WTC11 (cell line): ENCODE measurements around the gene USP20. TPM values are rescaled to one million over a fixed set of nuclear protein-coding genes. Genes with fewer than 3 reads are reported as not detected.

Experiments
- ATAC-seq: fragments of 200-7000 bp; cut with Tn5 transposase; 2 replicates; pipeline ENCODE4 v1.10.0; 2021; ENCODE audit warnings: mild to moderate bottlenecking, moderate library complexity
- CTCF ChIA-PET: fragments of 300-600 bp; sonication (Branson Sonifier 250); formaldehyde crosslinking; loops from one replicate; lab custom pipeline; 2021; ENCODE audit warnings: antibody characterized with exemption; lab: Charles Lee
- POLR2A ChIA-PET: fragments of 350-600 bp; sonication (Branson Sonifier 250); formaldehyde crosslinking; loops from one replicate; lab custom pipeline; 2021; ENCODE audit warnings: antibody characterized with exemption; lab: Charles Lee
- DNase-seq: peaks from one replicate; pipeline ENCODE4 v3.0.0; 2021; ENCODE audit warnings: low spot score
- H3K27ac Mint-ChIP-seq: 2 replicates; pipeline ENCODE4 v1.8.0; 2021; ENCODE audit warnings: mixed read lengths
- H3K27me3 Mint-ChIP-seq: 2 replicates; pipeline ENCODE4 v1.8.0; 2021; ENCODE audit warnings: low read depth, mild to moderate bottlenecking, moderate library complexity, mixed read lengths
- H3K36me3 Mint-ChIP-seq: 2 replicates; pipeline ENCODE4 v1.8.0; 2021; ENCODE audit warnings: mixed read lengths
- H3K4me1 Mint-ChIP-seq: 2 replicates; pipeline ENCODE4 v1.8.0; 2022; ENCODE audit warnings: mixed read lengths
- H3K4me3 Mint-ChIP-seq: 2 replicates; pipeline ENCODE4 v1.8.0; 2021; ENCODE audit warnings: mild to moderate bottlenecking, moderate library complexity, mixed read lengths
- H3K9me3 Mint-ChIP-seq: 2 replicates; pipeline ENCODE4 v1.8.0; 2021; ENCODE audit warnings: mixed read lengths
- ETV6 ChIP-seq: sonication (generic); formaldehyde crosslinking; IDR thresholded peaks from 2 replicates; pipeline ENCODE4 v1.8.1; 2022; ENCODE audit warnings: mild to moderate bottlenecking, missing genetic modification reagents
- NR1H2 ChIP-seq: sonication (generic); formaldehyde crosslinking; IDR thresholded peaks from 2 replicates; pipeline ENCODE4 v1.9.0; 2021; ENCODE audit warnings: mild to moderate bottlenecking, moderate library complexity, missing genetic modification reagents
- ZNF423 ChIP-seq: fragments of 250-450 bp; sonication (Bioruptor Pico); IDR thresholded peaks from 2 replicates; pipeline ENCODE4 v2.1.2; 2022; ENCODE audit warnings: mild to moderate bottlenecking, moderate library complexity
- total RNA-seq: library from RNA; stranded (reverse); gene quantifications from 3 replicates; pipeline ENCODE4 v1.2.3, GENCODE V29; 2021
- TF ChIP-seq, protein P1 (sequence below): sonication (generic); formaldehyde crosslinking; IDR thresholded peaks from 2 replicates; pipeline ENCODE4 v1.8.0; 2022; ENCODE audit warnings: mild to moderate bottlenecking, missing genetic modification reagents
- TF ChIP-seq, protein P2 (sequence below): sonication (generic); formaldehyde crosslinking; IDR thresholded peaks from 2 replicates; pipeline ENCODE4 v1.8.1; 2022; ENCODE audit warnings: mild to moderate bottlenecking, moderate library complexity, missing genetic modification reagents
- TF ChIP-seq, protein P3 (sequence below): fragments of 250-450 bp; sonication (Bioruptor Pico); IDR thresholded peaks from 2 replicates; pipeline ENCODE4 v1.9.0; 2021; ENCODE audit warnings: mild to moderate bottlenecking, borderline replicate concordance
- TF ChIP-seq, protein P4 (sequence below): fragments of 250-450 bp; sonication (Bioruptor Pico); IDR thresholded peaks from 2 replicates; pipeline ENCODE4 v1.9.0; 2021; ENCODE audit warnings: mild to moderate bottlenecking
- TF ChIP-seq, protein P5 (sequence below): sonication (generic); formaldehyde crosslinking; conservative IDR thresholded peaks from 2 replicates; pipeline ENCODE4 v1.8.1; 2023; ENCODE audit warnings: mild to moderate bottlenecking, low read depth, missing genetic modification reagents, moderate library complexity
- TF ChIP-seq, protein P6 (sequence below): sonication (generic); formaldehyde crosslinking; IDR thresholded peaks from 2 replicates; pipeline ENCODE4 v1.8.1; 2022; ENCODE audit warnings: low read depth, mild to moderate bottlenecking, moderate library complexity, missing genetic modification reagents, borderline replicate concordance

Gene USP20
- total RNA-seq, 1 experiment from 2014 or later = 29.3 TPM

DNA sequence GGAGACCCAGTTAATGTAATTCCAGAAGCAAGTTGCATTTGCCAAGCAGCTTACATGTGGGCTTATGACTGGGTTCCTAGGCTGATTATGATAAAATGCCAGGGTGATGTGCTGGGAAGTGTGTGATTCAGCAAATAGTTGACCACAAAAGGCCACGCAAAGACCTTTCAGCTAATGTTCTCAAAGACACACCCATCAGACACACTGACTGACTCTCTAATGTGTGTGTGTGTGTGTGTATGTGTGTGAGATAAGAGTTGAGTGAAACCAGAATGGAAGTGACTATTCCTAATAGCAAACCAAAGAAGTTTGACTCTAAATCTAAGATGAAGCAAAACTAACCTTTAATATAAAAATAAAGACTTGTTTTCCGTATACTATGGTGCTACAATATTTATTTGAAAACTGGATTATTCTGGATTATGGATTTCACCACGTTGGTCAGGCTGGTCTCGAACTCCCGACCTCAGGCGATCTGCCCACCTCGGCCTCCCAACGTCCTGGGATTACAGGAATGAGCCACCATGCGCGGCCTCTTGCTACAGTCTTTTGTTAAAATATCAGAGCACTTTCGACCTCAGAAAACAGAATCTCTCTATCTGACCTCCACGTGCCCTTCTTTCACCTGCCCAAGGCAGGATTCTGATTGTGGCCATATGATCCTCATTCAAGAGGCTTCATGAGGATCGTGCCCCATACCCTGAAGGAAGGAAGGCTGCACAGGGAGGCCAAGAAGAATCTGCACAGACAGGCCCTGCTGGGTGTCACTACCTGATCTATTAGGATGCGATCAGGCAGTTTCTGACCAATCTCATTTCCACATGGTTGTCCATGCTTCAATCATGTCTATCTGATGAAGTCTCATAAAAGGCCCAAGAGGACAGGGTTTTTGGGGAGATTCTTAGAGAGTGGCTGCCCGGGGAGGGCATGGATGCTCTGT lies 75.6 kb downstream of the USP20 start (continued):
- TF ChIP-seq, protein P1, sequence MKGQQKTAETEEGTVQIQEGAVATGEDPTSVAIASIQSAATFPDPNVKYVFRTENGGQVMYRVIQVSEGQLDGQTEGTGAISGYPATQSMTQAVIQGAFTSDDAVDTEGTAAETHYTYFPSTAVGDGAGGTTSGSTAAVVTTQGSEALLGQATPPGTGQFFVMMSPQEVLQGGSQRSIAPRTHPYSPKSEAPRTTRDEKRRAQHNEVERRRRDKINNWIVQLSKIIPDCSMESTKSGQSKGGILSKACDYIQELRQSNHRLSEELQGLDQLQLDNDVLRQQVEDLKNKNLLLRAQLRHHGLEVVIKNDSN (CRISPR knock-in tag) = no peak
- TF ChIP-seq, protein P2, sequence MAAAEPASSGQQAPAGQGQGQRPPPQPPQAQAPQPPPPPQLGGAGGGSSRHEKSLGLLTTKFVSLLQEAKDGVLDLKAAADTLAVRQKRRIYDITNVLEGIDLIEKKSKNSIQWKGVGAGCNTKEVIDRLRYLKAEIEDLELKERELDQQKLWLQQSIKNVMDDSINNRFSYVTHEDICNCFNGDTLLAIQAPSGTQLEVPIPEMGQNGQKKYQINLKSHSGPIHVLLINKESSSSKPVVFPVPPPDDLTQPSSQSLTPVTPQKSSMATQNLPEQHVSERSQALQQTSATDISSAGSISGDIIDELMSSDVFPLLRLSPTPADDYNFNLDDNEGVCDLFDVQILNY (CRISPR knock-in tag) = no peak
- TF ChIP-seq, protein P3, sequence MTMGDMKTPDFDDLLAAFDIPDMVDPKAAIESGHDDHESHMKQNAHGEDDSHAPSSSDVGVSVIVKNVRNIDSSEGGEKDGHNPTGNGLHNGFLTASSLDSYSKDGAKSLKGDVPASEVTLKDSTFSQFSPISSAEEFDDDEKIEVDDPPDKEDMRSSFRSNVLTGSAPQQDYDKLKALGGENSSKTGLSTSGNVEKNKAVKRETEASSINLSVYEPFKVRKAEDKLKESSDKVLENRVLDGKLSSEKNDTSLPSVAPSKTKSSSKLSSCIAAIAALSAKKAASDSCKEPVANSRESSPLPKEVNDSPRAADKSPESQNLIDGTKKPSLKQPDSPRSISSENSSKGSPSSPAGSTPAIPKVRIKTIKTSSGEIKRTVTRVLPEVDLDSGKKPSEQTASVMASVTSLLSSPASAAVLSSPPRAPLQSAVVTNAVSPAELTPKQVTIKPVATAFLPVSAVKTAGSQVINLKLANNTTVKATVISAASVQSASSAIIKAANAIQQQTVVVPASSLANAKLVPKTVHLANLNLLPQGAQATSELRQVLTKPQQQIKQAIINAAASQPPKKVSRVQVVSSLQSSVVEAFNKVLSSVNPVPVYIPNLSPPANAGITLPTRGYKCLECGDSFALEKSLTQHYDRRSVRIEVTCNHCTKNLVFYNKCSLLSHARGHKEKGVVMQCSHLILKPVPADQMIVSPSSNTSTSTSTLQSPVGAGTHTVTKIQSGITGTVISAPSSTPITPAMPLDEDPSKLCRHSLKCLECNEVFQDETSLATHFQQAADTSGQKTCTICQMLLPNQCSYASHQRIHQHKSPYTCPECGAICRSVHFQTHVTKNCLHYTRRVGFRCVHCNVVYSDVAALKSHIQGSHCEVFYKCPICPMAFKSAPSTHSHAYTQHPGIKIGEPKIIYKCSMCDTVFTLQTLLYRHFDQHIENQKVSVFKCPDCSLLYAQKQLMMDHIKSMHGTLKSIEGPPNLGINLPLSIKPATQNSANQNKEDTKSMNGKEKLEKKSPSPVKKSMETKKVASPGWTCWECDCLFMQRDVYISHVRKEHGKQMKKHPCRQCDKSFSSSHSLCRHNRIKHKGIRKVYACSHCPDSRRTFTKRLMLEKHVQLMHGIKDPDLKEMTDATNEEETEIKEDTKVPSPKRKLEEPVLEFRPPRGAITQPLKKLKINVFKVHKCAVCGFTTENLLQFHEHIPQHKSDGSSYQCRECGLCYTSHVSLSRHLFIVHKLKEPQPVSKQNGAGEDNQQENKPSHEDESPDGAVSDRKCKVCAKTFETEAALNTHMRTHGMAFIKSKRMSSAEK = no peak
- TF ChIP-seq, protein P4, sequence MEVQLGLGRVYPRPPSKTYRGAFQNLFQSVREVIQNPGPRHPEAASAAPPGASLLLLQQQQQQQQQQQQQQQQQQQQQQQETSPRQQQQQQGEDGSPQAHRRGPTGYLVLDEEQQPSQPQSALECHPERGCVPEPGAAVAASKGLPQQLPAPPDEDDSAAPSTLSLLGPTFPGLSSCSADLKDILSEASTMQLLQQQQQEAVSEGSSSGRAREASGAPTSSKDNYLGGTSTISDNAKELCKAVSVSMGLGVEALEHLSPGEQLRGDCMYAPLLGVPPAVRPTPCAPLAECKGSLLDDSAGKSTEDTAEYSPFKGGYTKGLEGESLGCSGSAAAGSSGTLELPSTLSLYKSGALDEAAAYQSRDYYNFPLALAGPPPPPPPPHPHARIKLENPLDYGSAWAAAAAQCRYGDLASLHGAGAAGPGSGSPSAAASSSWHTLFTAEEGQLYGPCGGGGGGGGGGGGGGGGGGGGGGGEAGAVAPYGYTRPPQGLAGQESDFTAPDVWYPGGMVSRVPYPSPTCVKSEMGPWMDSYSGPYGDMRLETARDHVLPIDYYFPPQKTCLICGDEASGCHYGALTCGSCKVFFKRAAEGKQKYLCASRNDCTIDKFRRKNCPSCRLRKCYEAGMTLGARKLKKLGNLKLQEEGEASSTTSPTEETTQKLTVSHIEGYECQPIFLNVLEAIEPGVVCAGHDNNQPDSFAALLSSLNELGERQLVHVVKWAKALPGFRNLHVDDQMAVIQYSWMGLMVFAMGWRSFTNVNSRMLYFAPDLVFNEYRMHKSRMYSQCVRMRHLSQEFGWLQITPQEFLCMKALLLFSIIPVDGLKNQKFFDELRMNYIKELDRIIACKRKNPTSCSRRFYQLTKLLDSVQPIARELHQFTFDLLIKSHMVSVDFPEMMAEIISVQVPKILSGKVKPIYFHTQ (CRISPR knock-in tag) = no peak

DNA sequence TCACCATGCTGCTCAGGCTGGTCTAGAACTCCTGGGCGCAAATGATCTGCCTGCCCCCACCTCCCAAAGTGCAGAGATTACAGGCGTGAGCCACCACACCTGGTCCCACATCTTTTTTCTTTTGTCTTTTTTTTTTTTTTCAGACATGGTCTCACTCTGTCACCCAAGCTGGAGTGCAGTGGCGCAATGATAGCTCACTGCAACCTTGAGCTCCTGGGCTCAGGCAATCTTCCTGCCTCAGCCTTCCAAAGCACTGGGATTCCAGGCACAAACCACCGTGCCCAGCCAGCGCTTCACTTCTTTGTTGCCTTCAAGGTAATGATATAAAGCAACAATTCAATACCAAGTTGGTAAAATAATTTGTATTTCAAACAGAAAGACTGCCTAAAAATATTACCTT lies 78.8 kb downstream of the USP20 start:
- ChIA-PET POLR2A (no interaction called here), CTCF (interaction anchor here (1.0 kb wide), 1 partner anchor 22 kb away, joined by 4 read pairs; no protein-coding TSS in a partner anchor)
- Mint-ChIP-seq H3K4me1 (peaks cover 12% of the 10 kb centered on the region), H3K4me3 (no peak overlapping the region), H3K36me3 (no peaks in the 10 kb centered on the region), H3K27me3 (no peaks in the 10 kb centered on the region), H3K27ac (no peak overlapping the region), H3K9me3 (no peaks in the 10 kb centered on the region)
- no peak for ATAC-seq
- no peak for DNase-seq
- no peak for TF ChIP-seq NR1H2 (CRISPR knock-in tag)
- TF ChIP-seq, protein P5, sequence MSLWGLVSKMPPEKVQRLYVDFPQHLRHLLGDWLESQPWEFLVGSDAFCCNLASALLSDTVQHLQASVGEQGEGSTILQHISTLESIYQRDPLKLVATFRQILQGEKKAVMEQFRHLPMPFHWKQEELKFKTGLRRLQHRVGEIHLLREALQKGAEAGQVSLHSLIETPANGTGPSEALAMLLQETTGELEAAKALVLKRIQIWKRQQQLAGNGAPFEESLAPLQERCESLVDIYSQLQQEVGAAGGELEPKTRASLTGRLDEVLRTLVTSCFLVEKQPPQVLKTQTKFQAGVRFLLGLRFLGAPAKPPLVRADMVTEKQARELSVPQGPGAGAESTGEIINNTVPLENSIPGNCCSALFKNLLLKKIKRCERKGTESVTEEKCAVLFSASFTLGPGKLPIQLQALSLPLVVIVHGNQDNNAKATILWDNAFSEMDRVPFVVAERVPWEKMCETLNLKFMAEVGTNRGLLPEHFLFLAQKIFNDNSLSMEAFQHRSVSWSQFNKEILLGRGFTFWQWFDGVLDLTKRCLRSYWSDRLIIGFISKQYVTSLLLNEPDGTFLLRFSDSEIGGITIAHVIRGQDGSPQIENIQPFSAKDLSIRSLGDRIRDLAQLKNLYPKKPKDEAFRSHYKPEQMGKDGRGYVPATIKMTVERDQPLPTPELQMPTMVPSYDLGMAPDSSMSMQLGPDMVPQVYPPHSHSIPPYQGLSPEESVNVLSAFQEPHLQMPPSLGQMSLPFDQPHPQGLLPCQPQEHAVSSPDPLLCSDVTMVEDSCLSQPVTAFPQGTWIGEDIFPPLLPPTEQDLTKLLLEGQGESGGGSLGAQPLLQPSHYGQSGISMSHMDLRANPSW (CRISPR knock-in tag) = no peak
- TF ChIP-seq ZNF423 = no peak
- no peak for TF ChIP-seq ETV6 (CRISPR knock-in tag)
- TF ChIP-seq, protein P6, sequence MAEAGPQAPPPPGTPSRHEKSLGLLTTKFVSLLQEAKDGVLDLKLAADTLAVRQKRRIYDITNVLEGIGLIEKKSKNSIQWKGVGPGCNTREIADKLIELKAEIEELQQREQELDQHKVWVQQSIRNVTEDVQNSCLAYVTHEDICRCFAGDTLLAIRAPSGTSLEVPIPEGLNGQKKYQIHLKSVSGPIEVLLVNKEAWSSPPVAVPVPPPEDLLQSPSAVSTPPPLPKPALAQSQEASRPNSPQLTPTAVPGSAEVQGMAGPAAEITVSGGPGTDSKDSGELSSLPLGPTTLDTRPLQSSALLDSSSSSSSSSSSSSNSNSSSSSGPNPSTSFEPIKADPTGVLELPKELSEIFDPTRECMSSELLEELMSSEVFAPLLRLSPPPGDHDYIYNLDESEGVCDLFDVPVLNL = no peak
